ENCODE data around the gene EHMT1. TPM values are rescaled to one million over a fixed set of nuclear protein-coding genes. Genes with fewer than 3 reads are reported as not detected.
A peak's percentile ranks its signal among the peaks of the same experiment; 100 is the strongest.

Gene EHMT1
- total RNA-seq, 2 experiments from 2014 or later, result 80.6 to 87.8 TPM

DNA sequence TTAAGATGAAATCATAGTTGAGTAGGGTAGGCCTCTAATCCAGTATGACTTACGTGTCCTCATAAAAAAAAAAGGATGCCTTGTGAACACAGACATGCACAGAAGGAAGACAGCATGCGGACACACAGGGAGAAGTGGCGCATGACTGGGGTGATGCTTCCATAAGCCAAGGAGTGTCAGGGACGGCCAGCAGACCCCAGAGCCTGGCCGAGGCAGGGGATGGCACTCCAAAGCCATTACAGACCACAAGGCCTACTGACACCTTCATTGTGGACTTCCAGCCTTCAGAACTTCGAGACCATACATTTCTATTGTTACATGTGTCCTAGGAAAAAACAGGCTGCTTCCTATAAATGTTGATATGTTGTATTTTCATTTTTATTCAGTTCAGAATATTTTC, 19.9 kb downstream of the EHMT1 start:
- Histone ChIP-seq H3K27me3 (ENCODE audit: control insufficient read depth in 1 of 2, insufficient read depth in 2 of 2, low read length in 2 of 2) (no peaks in the 10 kb centered on the region), H3K4me1 (ENCODE audit: insufficient read depth, low read length) (peaks cover 25% of the 10 kb centered on the region), H3K4me3 (ENCODE audit: low read length) (peak overlapping the region; percentile 25), H3K36me3 (ENCODE audit: insufficient read depth, low read length) (peaks cover 15% of the 10 kb centered on the region), H3K27ac (ENCODE audit: low read depth in 1 of 2, low read length in 2 of 2) (peak overlapping the region in 1 of 2 donors; percentile 38), H3K9me3 (ENCODE audit: control insufficient read depth in 1 of 2, insufficient read depth in 1 of 2, low read length in 2 of 2) (no peaks in the 10 kb centered on the region)
- Mint-ChIP-seq H3K4me3 (peak overlapping the region; percentile 74), H3K27me3 (no peaks in the 10 kb centered on the region), H3K27ac (peak overlapping the region; percentile 75), H3K4me1 (ENCODE audit: low read depth) (peaks cover 54% of the 10 kb centered on the region), H3K9me3 (no peaks in the 10 kb centered on the region), H3K36me3 (ENCODE audit: low read depth) (peaks cover 33% of the 10 kb centered on the region)
- TF ChIP-seq, protein P1, sequence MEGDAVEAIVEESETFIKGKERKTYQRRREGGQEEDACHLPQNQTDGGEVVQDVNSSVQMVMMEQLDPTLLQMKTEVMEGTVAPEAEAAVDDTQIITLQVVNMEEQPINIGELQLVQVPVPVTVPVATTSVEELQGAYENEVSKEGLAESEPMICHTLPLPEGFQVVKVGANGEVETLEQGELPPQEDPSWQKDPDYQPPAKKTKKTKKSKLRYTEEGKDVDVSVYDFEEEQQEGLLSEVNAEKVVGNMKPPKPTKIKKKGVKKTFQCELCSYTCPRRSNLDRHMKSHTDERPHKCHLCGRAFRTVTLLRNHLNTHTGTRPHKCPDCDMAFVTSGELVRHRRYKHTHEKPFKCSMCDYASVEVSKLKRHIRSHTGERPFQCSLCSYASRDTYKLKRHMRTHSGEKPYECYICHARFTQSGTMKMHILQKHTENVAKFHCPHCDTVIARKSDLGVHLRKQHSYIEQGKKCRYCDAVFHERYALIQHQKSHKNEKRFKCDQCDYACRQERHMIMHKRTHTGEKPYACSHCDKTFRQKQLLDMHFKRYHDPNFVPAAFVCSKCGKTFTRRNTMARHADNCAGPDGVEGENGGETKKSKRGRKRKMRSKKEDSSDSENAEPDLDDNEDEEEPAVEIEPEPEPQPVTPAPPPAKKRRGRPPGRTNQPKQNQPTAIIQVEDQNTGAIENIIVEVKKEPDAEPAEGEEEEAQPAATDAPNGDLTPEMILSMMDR (IDR thresholded peaks at IDR 0.05), result no peak
- ChIA-PET CTCF (no interaction called here), POLR2A (no interaction called here)
- no peak for DNase-seq
- intact Hi-C loops (cut with DNase I, micrococcal nuclease), result no loop called here
- no peak for ATAC-seq (ENCODE audit: poor library complexity)

DNA sequence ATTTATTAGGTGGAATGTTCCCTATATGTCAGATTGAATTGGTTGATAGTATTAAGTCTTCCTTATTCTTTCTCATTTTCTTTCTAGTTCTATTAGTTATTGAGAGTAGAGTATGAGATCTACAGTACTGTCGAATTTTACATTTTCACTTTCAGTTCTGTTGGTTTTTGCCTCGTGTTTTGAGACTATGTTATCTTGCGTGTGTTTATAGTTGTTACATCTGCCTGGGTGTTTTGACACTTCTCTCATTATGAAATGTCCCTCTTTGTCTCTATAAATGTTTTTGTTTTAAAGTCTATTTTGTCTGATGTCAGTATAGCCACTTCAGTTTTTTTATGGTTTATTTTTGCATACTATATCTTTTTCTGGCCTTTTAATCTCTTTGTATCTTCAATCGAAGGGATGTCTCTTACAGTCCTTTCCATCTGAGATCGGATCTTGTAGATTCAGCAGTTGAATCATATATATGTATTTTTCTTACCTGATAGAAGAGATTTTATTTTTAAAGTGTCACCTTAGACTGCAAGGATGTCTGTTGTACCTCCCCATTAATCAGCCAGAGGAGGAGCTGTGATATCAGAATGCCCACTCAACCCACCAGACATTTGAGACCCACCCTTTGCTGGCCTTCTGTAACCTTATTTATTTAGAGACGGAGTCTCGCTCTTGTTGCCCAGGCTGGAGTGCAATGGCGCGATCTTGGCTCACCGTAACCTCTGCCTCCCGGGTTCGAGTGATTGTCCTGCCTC, 20.7 kb downstream of the EHMT1 start:
- peak overlapping the region; percentile 19 to 38 for H3K27ac ChIP-seq (ENCODE audit: low read depth in 1 of 2, low read length in 2 of 2)
- CTCF ChIA-PET, result no interaction called here

DNA sequence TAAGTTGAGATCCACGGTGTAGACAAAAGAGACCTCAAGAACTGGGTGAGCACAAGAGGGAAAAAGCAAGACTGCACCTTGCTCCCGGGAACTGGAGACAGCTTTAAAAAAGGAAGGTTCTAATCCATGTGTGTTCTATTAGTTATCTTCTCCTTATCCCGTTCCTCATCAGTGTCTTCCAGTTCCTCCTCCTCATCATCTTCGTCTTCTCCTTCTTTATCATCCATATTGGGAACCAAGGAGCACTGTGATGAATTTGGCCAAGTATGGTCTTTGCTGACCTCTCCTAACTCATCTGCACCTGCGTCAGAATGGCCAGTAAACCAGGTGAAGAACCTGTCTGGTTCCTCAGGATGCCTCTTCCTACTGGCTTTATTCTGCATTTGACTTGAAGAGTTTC, 22.1 kb downstream of the EHMT1 start:
- no peaks in the 10 kb centered on the region for H3K27me3 ChIP-seq (ENCODE audit: control insufficient read depth in 1 of 2, insufficient read depth in 2 of 2, low read length in 2 of 2)
- Mint-ChIP-seq H3K4me1 (ENCODE audit: low read depth) (peaks cover 53% of the 10 kb centered on the region), H3K9me3 (no peaks in the 10 kb centered on the region), H3K27me3 (no peaks in the 10 kb centered on the region), H3K27ac (peak overlapping the region; percentile 23), H3K4me3 (no peak overlapping the region), H3K36me3 (ENCODE audit: low read depth) (peaks cover 45% of the 10 kb centered on the region)
- intact Hi-C loops (cut with DNase I, micrococcal nuclease), result no loop called here
- H3K27ac ChIP-seq (ENCODE audit: low read depth in 1 of 2, low read length in 2 of 2), result peak overlapping the region in 1 of 2 donors; percentile 9
- CTCF ChIA-PET, result interaction anchor here (0.8 kb wide), 1 partner anchor 32 kb away, joined by 3 read pairs; no protein-coding TSS in a partner anchor
- POLR2A ChIA-PET, result interaction anchor here (1.7 kb wide), 1 partner anchor 22 kb away, joined by 4 read pairs; the partner anchor contains the start of gene EHMT1
- peaks cover 20% of the 10 kb centered on the region for H3K36me3 ChIP-seq (ENCODE audit: insufficient read depth, low read length)
- TF ChIP-seq, protein P1 (IDR thresholded peaks at IDR 0.05), result no peak
- H3K4me3 ChIP-seq (ENCODE audit: low read length), result no peak overlapping the region
- no peaks in the 10 kb centered on the region for H3K9me3 ChIP-seq (ENCODE audit: control insufficient read depth in 1 of 2, insufficient read depth in 1 of 2, low read length in 2 of 2)
- ATAC-seq (ENCODE audit: poor library complexity), result no peak
- H3K4me1 ChIP-seq (ENCODE audit: insufficient read depth, low read length), result peaks cover 25% of the 10 kb centered on the region
- no peak for DNase-seq

More for the DNA sequence above, 20.7 kb downstream of the EHMT1 start:
- peak overlapping the region; percentile 74 for H3K4me3 Mint-ChIP-seq
- Histone ChIP-seq H3K9me3 (ENCODE audit: control insufficient read depth in 1 of 2, insufficient read depth in 1 of 2, low read length in 2 of 2) (no peaks in the 10 kb centered on the region), H3K27me3 (ENCODE audit: control insufficient read depth in 1 of 2, insufficient read depth in 2 of 2, low read length in 2 of 2) (no peaks in the 10 kb centered on the region), H3K36me3 (ENCODE audit: insufficient read depth, low read length) (peaks cover 20% of the 10 kb centered on the region), H3K4me1 (ENCODE audit: insufficient read depth, low read length) (peaks cover 25% of the 10 kb centered on the region), H3K4me3 (ENCODE audit: low read length) (peak overlapping the region; percentile 25)
- peaks cover 46% of the 10 kb centered on the region for H3K4me1 Mint-ChIP-seq (ENCODE audit: low read depth)
- POLR2A ChIA-PET, result interaction anchor here (0.8 to 1.7 kb wide), 2 partner anchors 10 to 21 kb away, joined by 3 to 4 read pairs; partner anchors contain the start of gene EHMT1
- no peaks in the 10 kb centered on the region for H3K9me3 Mint-ChIP-seq
- peak overlapping the region; percentile 75 for H3K27ac Mint-ChIP-seq
- H3K27me3 Mint-ChIP-seq, result no peaks in the 10 kb centered on the region
- intact Hi-C loops (cut with DNase I, micrococcal nuclease), result no loop called here
- ATAC-seq (ENCODE audit: poor library complexity) (peak; percentile 76), DNase-seq (peak in 3 of 14 experiments; percentile 47 to 63 (median 54))
- H3K36me3 Mint-ChIP-seq (ENCODE audit: low read depth), result peaks cover 37% of the 10 kb centered on the region
- TF ChIP-seq, protein P1 (IDR thresholded peaks at IDR 0.05), result no peak

Data from CD4-positive, alpha-beta T cell (primary cell).